Fibroblast of villous mesenchyme (primary cell): ENCODE measurements around the gene DPEP3. TPM values are rescaled to one million over a fixed set of nuclear protein-coding genes. Genes with fewer than 3 reads are reported as not detected.

ENCODE experiments used
- DNase-seq: peaks from one replicate; pipeline ENCODE4 v3.0.0-alpha.2; 2010; ENCODE audit warnings: low read depth
- H3K4me3 ChIP-seq: 2 replicates; pipeline ENCODE4 v1.5.1; 2011; ENCODE audit warnings: low read depth, mild to moderate bottlenecking, low read length
- total RNA-seq: library from RNA; depleted of rRNA; stranded (reverse); fragments of >200 nt; gene quantifications from 2 replicates; pipeline ENCODE4 v1.2.3, GENCODE V29; 2012
- TF ChIP-seq, protein P1 (sequence below): IDR thresholded peaks from 2 replicates; pipeline ENCODE4 v1.5.1; 2012; ENCODE audit warnings: low read depth, mild to moderate bottlenecking, low read length; ENCODE audit not compliant: insufficient read depth

DPEP3 gene
- total RNA-seq, 1 donor: not detected

DNA sequence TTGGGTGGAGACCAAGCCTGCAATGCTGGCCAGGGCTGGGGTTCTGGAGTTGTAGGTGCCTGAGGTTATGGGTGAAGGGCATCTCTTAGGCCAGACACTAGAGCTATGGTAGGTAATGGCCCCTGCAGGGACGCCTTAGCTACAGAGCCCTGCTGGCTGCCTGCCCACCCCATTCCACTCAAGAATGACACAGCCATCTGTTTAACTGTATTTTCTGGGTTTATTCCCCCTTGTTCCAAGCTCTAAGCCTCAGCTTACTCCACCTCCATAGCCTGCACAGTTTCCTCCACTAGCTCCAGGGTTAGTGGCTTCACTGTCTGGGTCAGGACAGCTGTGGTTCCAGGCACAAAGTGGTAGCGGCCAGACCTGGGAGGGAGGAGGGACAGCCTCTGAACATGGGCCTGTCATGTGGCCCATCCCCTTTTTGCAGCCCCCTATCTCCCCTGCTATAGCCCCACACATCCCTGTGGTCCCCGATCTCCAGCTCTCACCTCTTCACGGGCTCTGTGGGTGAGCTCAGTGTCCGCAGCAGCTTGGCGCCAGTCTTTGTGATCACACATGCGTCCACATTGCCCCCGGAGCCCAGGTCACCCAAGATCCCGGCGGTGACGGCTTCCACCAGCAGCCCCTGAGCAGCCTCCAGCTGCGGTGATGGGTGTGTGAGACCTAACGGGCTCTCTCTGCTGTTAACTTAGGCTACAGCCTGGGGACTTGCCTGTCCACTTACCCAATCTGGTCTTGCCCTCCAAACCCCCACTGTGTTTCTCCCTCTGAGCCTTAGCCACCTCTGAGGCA is 45.8 kb downstream of the DPEP3 start:
- peak overlapping the region; percentile 98 for H3K4me3 ChIP-seq
- TF ChIP-seq, protein P1, sequence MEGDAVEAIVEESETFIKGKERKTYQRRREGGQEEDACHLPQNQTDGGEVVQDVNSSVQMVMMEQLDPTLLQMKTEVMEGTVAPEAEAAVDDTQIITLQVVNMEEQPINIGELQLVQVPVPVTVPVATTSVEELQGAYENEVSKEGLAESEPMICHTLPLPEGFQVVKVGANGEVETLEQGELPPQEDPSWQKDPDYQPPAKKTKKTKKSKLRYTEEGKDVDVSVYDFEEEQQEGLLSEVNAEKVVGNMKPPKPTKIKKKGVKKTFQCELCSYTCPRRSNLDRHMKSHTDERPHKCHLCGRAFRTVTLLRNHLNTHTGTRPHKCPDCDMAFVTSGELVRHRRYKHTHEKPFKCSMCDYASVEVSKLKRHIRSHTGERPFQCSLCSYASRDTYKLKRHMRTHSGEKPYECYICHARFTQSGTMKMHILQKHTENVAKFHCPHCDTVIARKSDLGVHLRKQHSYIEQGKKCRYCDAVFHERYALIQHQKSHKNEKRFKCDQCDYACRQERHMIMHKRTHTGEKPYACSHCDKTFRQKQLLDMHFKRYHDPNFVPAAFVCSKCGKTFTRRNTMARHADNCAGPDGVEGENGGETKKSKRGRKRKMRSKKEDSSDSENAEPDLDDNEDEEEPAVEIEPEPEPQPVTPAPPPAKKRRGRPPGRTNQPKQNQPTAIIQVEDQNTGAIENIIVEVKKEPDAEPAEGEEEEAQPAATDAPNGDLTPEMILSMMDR: no peak
- DNase-seq: no peak

DNA sequence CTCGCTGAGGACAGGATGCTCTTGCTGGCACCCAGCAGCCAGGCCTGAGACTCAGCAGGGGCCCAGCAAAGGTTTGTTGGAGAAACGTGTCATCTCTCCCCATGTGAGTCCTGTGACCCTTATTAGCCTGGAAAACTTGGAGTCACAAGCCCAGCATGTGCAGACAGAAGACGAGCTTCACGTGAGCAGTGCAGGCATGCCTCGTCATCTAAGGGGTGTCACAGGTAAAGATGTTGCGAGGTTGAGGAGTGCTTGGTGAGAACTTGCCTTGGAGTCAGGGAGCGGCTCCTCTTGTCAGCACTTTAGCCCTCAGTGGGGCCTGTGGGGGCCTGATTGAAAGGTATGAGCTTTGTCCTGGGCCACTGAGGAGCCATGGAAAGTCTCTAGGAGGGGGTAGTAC is 46.5 kb downstream of the DPEP3 start:
- DNase-seq: no peak
- TF ChIP-seq, protein P1: no peak
- H3K4me3 ChIP-seq: no peak overlapping the region

DNA sequence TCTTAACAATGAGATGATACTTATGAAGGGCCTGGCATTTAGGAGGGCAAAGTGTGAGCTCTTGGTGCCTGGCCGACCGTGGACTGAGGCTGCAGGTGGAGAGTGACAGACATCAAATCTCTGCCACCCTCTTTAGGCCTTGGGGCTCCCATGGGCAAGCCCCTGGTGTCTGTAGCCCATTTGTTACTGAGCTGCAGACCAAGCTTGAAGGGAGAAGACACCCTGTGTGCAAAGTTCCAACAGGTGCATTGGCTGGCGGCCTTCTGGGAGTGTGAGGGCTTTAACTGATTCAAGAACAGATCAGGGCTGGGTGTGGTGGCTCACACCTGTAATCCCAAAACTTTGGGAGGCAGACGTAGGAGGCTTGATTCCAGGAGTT is 47.8 kb downstream of the DPEP3 start:
- TF ChIP-seq, protein P1: no peak
- no peak for DNase-seq
- H3K4me3 ChIP-seq: no peak overlapping the region

DNA sequence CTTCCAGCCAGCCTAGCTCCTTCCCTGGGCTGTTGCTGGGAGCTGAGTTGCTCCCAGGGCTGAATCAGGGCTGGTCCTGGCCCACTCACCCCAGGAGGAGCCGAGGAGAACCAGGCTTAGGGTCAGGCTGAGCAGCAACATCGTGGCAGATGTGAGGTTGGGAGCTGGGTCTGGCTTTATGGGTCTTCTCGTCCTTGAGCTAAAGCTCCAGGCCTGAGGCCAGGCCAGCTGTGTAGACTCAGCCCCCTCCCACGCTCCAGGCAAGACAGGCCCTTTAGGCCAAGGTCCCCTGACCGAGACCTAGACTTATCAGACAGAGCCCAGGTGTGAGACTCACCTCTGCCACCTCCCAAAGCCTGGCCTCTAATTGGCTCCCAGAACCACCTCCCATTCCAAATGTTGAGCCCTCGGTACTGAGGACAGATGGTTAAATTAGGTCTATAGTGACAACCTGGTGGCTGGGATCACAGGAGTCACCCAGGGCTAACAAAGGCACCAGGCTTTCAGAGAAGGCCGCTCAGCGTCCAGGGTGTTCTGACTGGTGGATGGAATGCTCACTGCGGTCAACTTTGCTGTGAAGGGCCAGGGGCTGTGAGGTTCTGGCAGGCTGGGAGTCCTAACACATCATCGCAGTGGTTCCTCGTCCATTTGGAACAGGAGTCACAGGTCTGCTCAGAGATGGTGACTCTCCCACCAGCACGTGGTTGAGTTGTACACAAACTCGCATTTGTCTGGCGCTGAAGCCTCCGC is 48.4 kb downstream of the DPEP3 start, which contains the start of gene CTRL:
CTRL (minus strand) TSS at position 151 of the 750 bp plus-strand sequence; CDS start at position 141, 10 bp downstream.
- DNase-seq: no peak
- H3K4me3 ChIP-seq: no peak within 1 kb of the TSS
- TF ChIP-seq, protein P1: peak; percentile 28

DNA sequence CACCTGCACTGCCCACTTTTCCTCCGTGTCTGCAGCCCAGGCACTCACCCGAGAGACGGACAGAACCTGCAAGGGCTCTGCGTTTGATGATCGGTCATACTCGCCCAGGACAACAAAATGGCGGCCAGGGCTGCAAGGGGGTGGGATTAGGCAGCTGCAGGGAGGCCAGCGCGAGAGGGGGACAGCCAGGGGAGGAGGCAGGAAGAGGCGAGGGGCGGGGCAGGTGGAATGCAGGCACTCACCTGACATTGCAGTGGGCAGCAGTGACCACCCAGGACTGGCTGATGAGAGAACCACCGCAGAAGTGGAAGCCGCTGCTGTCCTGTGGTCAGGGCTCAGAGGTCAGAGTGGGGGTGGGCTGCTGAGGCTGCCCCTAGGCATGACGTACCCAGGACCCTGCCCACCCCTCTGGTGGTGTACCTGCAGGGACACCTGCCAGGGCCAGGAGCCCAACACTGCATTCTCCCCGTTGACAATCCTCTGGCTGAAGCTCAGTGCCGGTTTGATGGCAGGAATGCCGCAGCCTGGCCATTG is 49.6 kb downstream of the DPEP3 start:
- DNase-seq: no peak
- no peak overlapping the region for H3K4me3 ChIP-seq
- TF ChIP-seq, protein P1: no peak

DNA sequence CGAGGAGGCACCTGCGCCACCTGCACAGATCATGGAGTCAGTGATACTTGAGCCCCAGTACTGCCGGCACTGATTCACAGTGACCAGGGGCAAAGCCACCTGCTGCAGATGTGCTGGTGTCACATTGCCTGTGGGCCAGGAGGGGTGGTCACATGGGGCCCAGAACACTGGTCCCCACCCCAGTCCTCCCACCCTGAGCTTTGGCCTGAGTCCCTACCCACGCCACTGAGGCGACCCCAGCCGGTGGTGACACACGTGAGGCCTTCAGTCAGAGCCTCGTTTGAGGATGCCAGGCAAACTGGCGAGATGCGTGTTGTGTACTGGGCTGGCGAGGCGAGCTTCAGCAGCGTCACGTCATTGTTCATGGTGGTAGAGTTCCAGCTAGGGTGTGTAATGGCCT is 50.1 kb downstream of the DPEP3 start:
- no peak for DNase-seq
- H3K4me3 ChIP-seq: no peak overlapping the region
- TF ChIP-seq, protein P1: no peak
